GM15510 (cell line): ENCODE measurements around the gene CD96.

Source experiments
- POLR2A ChIP-seq: IDR thresholded peaks from 3 replicates; pipeline ENCODE4 v1.6.1; 2011; ENCODE audit warnings: borderline replicate concordance; ENCODE audit not compliant: insufficient read length; ENCODE audit errors: extremely low read depth

CD96 gene

GRCh38 chr3:111694471-111694870 is 152.5 kb downstream of the CD96 start:
- no peak for TF ChIP-seq POLR2A

- no peak for TF ChIP-seq POLR2A
These were observed 153.7 kb downstream of the CD96 start for GRCh38 chr3:111695636-111696117.

GRCh38 chr3:111700054-111700453 is 158.1 kb downstream of the CD96 start:
- TF ChIP-seq POLR2A = no peak

GRCh38 chr3:111701292-111701906 is 159.4 kb downstream of the CD96 start:
- no peak for TF ChIP-seq POLR2A
